HG03108 (cell line): ENCODE data around the gene TNFRSF13B.
"Not testable (repeated sequence)": the region's sequence is repeated elsewhere in the genome, so short reads cannot be mapped to it uniquely, and the experiment has no call there.

Experiments used
- ATAC-seq: cut with Tn5 transposase; IDR thresholded peaks from one replicate; pipeline ENCODE4 v1.9.1; 2021; ENCODE audit warnings: moderate library complexity; ENCODE audit not compliant: unreplicated experiment

TNFRSF13B gene

DNA sequence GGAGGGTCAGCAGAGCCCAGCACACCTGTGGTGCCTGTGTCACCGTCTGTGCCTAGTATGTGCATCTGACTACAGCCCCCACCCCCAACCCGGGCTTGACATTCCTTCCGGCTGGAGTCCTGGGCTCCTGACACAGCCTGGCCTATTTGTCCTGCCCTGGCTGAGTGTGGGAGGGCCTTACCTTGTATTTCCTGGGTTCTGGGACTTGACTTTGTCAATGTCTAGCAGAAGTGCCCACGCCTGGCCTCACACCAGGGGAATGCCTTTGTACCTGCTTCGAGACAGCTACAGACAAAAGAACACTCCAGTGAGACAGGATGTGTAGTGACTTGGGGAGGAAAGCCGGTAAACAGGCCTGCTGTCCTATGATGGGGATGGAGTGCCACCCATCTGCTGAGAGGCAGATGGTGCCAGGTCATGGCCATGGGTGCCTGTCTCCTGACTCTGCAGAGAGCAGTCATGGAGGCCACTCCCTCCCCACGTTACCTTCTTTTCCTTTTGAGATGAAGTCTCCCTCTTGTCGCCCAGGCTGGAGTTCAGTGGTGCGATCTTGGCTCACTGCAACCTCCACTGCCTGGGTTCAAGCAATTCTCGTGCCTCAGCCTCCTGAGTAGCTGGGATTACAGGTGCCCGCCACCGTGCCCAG, 42.8 kb downstream of the TNFRSF13B start:
- ATAC-seq = no peak

DNA sequence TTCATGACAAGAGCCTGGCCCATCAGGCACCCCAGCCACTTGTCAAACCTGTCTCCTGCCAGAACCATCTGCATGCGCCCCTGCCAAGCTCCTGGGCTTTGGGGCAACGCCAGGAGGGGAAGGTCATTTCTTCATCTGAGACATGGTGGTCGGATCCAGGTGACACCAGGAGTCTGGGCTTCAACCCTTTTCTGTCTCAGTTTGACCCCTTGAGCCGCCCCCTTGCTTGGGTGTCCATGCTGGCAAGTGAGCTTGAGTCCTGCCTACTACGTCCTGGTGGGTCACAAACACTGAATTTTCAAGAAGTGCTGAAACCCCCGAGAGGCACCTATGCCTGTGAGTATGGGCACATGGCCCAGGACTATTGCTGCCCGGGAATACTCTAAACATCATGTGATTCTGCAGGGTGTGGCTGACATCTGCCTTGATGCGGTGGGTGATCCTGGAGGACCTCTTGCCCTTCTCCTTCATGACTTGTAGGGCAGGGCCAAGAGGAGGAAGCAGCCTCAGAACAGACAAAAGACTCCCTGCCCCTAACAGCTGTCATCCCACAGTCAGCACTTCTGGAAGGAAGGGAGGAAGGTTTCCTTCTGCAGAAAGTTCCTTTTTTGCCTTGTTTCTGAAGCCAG, 43.4 kb downstream of the TNFRSF13B start:
- no peak for ATAC-seq

DNA sequence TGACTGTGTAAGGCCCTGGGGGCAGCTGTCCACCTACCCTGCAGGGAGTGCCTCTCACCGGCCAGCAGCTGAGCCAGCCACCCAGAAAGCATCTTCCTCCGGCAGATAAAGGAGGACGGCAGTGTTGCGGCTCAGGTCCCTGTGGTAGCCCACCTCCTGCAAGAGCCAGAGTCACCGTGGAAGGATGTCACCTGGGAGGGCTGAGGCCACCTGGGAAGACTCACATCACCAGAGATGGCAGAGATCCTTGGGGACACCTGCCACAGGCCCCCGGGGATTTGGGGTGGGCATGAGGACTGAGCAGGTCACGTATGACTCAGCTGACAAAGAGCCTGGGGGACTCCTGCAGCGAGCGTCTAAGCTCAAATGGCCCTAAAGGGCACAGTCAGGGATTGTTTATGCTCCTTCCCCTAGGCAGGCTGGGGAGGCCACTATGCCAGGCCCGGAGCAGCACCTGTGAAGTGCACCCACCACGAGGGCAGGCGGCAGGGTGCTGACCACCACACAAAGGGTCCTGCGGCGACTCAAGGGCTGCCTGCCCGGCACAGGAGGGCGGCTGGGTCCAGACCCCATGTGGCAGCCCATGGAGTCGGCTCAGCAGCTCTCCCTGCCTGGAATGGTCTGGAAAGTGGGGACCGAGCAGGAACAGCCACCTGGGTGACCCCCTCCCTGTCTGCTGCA, 44.1 kb downstream of the TNFRSF13B start:
- ATAC-seq = no peak

DNA sequence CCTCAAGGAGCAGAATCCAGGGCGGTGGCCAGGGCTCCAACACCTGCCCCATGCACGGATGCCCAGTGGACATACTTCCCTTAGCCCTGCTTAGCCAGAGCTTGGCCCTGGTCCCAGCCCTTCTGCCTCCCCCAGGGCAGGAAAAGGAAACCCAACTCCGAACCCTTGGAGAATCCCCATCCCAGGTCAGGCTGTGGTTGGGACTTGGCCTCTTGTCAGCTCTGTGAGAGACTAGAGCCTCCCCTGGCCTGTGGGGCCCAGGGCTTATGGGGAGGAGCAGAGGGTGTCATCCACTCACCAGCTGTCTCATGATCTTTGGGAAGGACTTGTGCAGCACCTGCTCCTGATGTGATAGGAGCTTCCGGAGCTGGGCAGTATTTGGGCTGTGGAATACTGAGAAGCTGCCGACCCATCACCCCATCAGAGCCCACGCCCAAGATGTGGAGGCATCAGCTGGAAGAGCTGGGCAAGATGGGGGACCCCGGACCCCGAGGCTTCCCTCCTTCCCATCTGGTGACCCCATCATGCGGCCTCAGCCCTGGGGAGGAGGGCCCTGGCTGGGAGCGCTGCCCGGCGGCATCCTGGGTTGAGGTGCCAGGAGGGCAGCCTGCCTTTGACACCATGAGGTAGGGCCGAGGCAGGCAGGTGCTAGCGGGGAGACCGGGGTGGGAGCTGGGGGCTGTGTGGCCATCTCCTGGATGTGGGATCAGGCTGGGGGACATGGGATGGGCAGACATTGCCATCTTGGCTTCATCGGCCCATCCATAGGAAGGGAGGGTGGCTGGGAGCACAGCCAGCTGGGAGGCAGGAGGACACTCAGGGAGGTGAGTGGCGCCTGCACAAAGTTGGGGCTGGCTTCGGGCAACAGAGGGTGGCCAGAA, 45.1 kb downstream of the TNFRSF13B start:
- no peak for ATAC-seq

DNA sequence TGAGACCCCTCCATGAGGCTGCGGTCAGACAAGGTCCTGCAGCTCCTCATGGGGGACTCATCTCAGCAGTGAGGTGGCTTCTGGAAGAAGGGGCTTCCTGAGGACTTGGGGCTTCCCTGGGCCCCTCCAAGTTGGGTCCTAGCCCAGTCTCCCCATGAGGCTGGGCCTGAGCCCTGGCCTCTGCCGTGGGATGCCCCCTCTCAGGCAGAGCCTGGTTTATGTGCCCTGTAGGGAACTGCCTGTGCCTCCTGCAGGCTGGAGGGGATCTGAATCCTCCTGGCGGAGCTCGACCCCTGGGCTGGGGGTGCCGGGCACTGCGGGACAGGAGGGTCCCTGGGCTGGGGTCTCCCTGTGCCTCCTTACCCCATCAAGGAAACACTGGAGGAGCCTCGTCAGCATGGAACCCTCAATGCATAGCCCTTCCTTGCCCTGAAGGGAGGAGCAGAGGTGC, 45.8 kb downstream of the TNFRSF13B start:
- ATAC-seq = no peak

DNA sequence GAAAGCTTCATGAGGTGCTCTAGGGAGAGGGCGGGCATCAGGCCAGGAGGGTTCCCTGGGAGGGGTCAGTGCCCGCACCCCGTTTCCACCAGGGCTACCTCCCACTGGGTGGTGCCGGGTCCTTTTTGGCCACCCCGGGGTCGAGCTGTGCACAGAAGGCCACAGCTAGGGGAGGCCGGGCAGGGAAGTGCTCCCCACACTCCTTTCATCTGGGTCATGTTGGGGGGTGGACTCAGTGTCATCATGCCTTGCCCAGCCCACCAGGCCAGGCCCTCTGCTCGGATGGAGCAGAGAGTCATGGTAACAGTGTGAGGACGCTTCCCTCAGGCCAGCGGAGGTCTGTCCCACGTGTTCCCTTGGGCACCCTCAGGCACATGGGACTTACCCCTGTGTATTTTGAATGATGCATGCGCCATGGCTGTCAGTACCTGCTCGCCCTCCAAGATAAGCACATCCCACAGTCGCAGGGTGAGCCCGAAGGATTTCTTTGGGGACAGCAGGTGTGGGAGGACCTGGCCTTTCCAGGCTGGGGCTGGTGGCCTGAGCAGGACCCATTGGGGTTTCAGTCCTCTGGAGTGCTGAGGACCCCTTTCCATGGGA, 46.4 kb downstream of the TNFRSF13B start:
- no peak for ATAC-seq

DNA sequence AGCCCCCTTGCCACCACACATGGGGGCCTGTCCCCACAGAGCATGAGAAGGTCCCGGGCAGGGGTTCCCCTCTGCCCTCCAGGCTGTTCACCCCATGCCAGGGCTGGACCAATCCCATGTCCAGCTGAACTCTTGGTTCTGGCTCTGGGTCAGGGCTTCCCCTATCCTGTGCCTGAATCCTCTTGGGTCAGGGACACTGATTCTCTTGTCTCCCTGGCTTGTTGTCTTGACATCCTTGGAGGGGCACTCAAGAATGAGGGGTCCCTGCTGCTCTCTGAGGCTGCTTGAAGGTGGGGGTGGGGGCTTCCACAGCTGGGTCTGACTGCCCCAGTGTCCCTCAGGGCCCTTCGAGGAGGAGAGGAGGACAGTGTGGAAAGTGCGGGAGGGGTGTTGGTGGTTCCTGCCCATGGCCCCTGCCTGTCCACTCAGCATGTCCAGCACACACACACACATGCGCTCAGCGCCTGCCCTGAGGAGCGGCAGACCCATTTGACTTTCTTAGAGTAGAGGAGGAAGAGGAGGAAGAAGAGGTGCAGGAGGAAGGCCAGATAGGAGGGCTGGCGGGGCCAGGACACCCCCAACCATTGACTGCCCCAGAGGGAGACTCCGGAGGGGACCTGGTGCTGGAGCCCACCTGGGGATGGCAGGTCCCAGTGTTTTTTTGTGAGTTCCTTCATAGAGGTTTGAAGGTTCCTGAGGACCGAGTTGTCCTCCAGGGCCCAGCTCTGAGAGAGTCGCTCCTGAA, 47.0 kb downstream of the TNFRSF13B start:
- no peak for ATAC-seq

DNA sequence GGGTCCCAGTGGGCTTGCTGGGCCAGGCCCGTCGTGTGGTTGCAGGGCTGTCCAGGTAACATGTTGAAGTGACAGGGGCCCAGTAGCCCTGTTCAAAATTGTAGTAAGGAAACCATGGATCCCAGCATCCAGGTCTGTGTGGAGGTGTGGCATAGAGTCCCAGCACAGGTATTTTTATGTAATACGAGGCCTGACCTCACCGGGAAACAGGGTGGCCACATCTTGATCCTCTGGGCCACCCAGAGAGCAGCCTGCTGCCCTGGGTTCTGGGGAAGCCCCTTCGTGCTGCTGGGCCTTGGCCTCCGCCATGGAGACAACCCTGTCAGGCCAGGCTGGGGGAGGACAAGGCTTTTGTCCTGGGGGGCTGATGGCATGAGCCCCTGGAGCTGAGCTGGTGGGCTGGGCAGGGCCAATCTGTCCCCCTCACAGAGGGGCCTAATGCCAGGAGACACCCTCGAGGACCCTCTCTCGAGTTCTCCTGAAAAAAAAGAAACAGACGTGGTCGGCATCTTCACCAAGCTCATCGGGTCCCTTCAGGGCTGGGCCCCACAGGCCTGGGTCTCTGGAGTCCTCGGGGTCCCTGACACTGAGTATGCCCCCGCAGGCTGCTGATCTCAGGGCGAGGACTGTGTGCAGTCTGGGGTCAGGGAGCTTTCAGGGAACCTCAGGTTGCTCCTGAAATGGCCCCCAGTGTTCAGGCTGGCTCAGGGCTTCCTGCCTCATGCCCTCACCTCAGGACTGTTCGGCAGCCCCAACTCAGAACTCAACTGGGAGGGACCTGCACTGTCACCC, 47.8 kb downstream of the TNFRSF13B start:
- no peak for ATAC-seq

DNA sequence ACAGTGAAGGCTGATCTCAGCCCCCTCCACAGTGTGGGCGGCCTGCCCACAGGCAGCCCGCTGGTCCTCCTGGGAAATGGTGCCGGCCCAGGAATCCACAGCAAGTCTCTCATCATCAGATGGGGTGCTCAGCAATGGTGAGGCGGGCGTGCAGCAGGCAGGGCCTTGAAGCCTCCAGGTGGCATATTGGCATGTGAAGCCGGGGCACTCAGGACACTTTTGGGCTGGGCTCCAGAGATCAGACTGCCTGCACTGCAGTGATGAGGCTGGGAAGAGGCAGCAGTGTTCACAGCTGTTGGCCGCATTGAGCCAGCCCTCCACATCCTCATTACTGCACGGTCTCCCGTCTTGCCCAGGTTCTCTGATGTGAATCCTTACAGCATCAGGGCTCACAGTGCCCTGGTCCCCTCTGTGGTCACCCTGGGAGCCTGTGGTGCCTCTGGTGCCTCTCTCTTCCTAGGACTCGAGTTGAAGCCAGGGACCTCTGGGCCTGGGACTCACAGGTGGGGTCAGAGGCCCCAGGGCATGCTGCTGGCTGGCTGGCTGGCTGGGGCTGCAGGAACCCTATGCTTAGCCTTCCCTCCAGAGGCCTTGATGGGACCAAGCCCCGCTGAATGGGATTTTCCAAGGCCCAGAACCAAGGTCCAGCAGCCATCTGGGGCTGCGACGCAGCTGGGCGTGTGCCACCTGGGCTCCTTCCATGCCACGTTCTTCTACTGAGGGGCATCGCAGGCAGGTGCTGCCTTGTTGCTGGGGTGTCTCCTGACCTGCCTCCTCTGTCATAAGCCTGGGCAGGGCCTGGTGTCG, 48.6 kb downstream of the TNFRSF13B start:
- no peak for ATAC-seq

DNA sequence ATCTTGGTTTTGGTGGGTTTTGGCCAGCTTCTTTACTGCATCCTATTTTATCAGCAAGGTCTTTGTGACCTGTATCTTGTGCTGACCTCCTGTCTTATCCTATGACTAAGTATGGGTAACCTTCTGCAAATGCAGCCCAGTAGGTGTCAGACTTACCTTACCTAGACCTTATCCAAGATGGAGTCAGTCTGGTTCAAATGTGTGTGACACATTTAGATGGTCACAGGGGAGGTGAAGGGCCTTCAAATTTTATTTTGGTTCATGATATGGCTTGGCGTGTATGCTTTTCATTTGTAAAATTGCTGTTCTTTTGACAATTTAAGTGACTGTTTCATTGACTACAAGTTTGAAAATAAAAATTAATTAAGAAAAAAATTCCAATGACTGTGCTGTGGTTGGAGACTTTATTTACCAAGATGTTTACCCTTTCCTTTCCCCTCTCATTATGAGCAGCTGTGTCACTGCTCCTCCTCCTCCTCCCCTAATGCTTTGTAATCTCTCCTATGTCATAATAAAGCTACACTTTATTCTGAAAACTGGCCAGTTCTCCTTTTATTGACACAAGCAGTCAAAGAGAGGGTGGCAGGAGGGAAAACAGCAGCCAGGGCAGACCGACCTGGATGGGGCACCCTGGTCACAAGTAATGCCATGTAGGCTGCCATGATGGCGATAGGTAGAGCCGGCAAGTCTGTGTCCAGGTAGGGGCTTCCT, 49.4 kb downstream of the TNFRSF13B start:
- ATAC-seq = no peak

DNA sequence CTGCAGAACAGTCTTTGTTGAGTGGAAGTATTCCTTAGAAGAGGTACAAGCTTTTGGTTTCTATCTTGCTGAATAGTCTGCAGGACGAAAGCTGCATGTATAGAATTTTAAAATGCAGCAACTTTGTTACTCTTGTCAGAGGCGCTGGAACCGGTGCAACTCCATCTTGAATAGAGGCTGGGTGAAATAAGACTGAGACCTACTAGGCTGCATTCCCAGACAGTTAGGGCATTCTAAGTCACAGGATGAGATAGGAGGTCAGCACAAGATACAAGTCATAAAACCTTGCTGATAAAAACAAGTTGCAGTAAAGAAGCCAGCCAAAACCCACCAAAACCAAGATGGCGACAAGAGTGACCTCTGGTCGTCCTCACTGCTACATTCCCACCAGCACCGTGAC, 50.5 kb downstream of the TNFRSF13B start:
- ATAC-seq = not testable (repeated sequence)

DNA sequence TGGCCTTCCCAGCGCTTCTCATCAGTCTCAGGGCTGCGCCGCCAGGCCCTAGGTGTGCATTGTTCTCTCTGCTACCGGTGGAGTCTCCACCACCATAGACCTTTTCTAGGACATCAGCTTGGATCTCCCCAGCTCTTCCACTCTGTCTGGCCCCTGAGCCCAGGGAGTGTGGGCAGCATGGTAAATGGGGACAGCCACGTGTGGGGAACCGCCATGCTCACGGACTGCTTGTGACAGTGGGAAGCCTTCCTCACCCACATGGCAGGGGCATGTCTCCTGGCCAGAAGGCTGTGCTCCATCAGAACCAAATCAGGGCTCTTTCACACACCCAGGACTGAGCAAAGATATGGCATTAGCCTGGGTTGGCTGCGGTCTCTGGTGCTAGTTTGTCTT, 51.3 kb downstream of the TNFRSF13B start:
- ATAC-seq = no peak

DNA sequence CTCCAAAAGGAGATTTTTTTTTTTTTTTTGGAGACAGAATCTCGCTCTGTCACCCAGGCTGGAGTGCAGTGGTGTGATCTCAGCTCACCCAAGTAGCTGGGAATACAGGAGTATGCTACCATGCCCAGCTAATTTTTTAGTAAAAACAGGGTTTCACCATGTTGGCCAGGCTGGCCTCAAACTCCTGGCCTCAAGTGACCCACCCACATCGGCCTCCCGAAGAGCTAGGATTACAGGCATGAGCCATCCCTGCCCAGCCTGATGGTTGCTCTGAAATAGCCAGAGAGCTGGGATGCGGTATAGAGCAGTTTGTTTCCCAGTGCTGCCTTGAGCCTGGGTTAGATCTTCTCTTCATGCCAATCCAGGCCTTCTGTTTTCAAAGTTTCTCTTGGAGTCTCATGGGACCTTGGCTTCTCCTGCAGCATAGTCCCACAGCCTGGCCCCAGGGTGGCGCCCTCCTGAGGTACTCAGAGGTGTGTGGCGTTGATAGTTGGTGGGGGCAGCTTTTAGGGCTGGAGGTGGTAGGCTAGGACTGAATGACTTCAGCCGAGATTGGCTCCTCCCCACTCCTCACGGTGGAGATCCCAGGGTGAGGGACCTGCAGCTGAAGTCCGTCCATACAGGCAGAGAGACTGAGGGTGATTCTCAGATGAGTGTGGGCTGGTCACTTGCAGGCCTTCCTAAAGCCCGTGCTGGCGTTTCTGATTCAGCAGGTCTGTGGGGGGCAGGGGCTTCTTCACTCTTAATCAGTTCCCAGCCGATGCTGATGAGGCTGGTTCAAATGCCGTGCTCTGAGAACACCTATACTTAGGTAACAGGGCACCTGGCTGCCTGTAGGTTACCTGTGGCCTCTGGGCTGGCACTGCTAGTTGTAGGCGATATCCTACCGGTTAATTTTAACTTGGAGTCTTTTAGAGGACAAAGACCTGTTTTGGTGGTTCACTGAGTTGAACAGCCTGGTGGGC, 52.0 kb downstream of the TNFRSF13B start:
- no peak for ATAC-seq

DNA sequence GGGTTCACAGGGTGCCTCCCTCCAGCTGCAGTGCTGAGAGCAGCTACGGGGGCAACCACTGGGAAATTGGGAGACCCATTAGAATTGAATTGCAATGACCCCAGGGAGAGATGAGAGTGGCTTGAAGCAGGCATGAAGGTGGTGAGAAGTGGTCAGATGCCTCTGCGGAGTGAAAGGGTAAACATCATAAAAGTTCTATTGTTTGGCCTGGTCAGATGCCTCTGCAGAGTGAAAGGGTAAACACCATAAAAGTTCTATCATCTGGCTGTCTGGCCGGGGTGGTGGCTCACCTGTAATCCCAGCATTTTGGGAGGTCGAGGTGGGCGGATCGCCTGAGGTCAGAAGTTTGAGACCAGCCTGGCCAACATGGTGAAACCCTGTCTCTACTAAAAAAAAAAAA, 53.5 kb downstream of the TNFRSF13B start:
- no peak for ATAC-seq

DNA sequence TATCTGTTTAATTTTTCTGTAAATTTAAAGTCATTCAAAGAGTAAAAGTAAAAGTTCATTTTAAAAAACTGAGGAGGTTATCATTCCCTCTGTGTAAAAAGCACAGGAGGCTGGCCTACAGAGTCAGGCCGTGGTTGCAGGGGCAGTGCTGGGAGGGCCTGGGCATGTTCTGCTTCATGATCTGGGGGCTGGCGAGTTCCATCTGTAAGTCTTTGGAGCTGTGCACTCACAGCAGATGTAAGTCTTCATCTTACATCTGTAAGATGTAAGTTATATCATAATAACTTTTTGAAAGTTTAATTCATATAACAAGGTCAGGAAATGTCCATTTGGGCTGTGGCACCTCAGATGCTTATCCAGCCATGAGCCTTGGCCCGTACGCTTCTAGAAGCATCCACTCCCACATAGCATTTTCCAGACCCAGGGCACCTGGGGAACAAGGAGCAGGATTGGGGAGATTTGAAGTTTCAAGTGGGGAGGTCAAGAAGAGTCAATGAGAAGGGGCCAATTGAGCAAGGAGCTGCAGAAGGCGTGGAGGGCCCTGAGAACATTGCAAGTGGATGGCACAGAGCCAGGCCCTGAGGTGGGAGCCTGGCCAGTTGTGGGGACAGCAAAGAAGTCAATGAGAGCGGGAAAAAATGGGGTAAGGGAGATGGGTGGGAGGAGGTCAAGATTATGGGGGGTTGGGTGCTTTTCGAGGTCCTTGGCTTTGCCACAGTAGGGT, 54.1 kb downstream of the TNFRSF13B start:
- no peak for ATAC-seq

DNA sequence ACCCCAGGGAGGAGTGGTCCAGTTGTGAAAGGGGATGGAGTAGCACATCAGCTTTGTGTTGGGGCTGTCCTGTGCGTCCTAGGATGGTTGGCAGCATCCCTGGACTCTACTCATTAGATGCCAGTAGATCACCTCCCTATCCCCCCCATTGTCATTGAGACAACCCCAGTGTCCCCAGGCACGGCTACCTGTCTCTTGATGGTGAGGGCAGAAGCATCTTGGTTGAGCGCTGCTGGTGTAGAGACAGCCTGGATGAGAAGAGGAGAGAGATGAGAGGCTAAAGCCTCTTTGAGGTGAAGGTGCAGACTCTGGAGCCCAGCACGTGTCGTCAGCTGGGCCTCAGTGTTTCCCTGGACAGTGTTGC, 55.4 kb downstream of the TNFRSF13B start:
- no peak for ATAC-seq
